Measurements from ENCODE around the gene EYA2.

Gene EYA2

GRCh38 chr20:47122560-47122959 lies 227.9 kb downstream of the EYA2 start:
- no peak for DNase-seq

GRCh38 chr20:47124181-47124717 lies 229.6 kb downstream of the EYA2 start:
- no peak for DNase-seq

- no peak for DNase-seq
Observed at GRCh38 chr20:47125508-47125757, 230.8 kb downstream of the EYA2 start.

GRCh38 chr20:47125758-47126591 lies 231.3 kb downstream of the EYA2 start:
- DNase-seq, result no peak

GRCh38 chr20:47126709-47127108 lies 232.1 kb downstream of the EYA2 start:
- no peak for DNase-seq

- DNase-seq, result no peak
Observed at GRCh38 chr20:47127546-47127945, 232.9 kb downstream of the EYA2 start.

DNA sequence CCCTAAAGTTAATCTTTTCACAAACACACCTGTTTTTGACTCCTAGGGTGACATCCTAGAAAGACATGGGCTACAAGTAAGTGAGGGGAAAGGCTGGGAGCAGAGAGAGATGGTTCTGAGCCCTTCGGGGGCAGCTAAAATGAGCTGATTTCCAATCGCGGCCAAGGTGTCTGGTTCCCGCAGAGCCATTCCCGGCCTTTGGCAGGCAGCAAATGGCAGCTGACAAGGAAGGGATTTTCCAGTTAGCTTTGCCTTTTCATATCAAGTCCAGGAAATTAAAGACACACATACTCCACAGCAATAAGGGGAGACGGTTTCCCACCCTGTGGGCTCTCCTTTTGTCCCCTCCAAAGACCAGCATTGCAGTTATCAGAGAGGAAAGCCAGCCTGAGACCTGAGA lies 233.4 kb downstream of the EYA2 start:
- DNase-seq, result no peak

DNA sequence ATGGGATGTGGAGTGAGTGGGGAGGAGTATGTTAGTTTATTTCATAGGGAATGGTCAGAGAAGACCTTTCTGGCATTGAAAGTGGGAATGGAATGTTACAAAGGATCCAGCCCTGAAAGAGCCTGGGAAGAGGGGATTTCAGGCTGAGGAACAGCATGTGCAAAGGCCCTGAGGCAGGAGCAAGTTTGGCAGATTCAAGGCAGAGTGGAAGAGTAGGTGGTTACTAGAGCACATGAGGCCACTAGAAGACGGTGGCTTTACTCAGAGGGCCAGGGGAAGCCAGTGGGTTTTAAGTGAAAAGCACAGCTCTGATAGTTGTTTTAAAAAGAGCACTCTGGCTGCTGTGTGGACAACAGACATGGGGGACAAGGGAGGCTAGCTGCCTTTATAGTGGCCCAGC lies 234.7 kb downstream of the EYA2 start:
- DNase-seq, result no peak

- DNase-seq, result no peak
Observed at GRCh38 chr20:47133809-47134456, 239.3 kb downstream of the EYA2 start.

- no peak for DNase-seq
Observed at GRCh38 chr20:47136782-47137181, 242.1 kb downstream of the EYA2 start.

GRCh38 chr20:47137231-47137870 lies 242.7 kb downstream of the EYA2 start:
- DNase-seq, result no peak

DNA sequence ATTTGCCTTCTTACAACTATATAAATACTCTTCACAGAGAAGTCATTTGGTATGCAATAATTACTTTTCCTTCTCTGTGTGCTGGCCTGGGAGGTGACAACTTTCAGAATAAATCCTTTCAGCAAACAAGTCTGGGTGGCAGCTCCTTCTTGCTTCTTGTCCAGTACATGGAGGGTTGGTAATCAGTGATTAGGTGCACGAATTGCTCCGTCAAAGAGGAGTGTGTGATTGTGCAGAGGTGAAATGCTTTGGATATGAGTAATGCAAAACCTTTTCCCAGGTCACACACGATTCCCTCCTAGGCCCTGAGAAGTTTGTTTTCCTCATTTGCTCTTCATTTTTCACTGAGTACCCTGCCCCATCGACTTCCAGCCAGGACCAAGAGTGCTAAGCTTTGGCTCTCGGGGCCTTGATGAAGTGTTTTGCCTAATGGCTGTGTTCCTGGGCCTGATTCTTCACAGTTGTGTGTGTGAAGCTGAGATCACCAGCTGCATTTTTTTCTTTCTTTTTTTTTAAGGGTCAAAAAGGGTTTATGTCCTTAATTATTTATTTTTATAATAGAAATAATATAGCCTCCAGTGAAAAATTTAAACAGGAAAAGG lies 245.4 kb downstream of the EYA2 start:
- no peak for DNase-seq

- DNase-seq, result no peak
Observed at GRCh38 chr20:47141350-47141921, 246.8 kb downstream of the EYA2 start.

DNA sequence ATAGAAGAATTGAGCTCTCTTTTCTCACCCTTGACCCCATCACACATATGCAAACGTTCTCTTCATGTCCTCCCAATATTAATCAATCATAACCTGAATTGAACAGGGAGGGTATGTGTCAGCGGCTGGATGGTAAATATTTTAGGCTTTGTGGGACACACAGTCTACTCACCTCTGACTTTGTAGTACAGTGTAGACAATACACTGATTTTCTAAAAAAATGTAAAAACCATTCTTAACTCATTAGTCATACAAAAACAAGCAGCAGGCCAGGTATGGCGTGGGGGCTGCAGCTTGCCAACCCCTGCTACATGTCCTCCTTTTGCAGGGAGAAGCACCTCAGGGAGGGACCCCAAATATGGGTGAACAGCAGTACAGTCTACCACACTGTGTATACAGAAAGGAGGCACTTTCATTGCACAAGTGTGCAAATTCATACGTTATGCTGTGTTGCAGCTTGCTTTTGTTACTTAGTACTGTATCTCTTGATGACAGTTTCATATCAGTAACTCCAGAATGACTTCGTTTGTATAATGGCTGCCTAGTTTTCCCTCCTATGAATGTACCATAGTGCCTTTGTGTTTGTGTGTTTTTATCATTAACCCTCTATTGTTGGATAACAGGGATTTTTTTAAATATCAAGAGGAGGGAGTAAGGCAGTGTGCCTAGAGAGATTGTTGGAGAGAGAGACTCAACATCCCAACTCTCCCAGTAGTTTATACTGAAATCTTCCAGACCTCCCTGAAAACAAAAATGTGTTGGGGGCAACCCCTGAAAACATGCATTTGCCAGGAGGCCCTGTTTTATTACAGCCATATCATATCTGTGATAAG lies 247.5 kb downstream of the EYA2 start:
- DNase-seq, result no peak

- no peak for DNase-seq
Observed at GRCh38 chr20:47142774-47143170, 248.1 kb downstream of the EYA2 start.

GRCh38 chr20:47143657-47144056 lies 249.0 kb downstream of the EYA2 start:
- no peak for DNase-seq

DNA sequence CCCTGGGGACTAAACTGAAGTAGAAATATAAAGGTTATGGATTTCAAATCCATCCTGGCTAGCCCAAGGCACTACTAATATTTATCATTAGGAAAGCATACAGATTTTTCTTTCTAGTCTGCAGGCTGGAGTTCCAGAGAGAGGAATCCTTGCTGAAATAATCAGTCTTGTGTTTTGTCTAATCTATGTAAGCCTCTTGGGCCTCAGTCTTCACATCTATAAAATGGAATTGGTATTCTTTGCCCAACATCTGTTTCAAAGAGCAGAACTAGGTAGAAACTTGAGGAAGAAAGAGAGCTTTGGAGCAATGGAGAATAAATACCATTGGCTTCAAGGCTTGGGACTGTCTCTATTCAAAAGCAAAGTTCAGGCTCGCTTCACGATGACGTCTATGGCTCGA lies 249.8 kb downstream of the EYA2 start:
- DNase-seq, result no peak

- no peak for DNase-seq
Observed at GRCh38 chr20:47146686-47147085, 252.0 kb downstream of the EYA2 start.

GRCh38 chr20:47148059-47148458 lies 253.4 kb downstream of the EYA2 start:
- no peak for DNase-seq

DNA sequence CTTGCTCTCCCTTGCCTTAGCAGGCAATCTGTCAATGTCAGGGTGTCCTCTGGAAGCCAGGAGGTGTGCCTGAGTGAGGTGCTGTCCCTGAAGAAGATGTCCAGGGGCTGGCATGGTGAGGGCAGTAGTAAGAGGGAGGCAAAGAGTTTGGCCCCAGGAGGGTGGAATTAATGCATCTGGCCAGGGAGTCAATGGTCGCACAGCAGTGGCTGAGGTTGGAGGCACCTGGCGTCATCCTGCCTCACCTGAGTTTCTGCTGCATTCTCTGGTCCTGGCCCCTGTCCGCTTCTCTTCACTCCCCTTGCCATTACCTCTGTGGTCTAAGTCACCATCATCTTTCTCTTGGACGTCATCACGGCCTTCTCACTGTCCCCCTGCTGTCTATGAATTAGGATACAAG lies 255.3 kb downstream of the EYA2 start:
- DNase-seq, result no peak

DNA sequence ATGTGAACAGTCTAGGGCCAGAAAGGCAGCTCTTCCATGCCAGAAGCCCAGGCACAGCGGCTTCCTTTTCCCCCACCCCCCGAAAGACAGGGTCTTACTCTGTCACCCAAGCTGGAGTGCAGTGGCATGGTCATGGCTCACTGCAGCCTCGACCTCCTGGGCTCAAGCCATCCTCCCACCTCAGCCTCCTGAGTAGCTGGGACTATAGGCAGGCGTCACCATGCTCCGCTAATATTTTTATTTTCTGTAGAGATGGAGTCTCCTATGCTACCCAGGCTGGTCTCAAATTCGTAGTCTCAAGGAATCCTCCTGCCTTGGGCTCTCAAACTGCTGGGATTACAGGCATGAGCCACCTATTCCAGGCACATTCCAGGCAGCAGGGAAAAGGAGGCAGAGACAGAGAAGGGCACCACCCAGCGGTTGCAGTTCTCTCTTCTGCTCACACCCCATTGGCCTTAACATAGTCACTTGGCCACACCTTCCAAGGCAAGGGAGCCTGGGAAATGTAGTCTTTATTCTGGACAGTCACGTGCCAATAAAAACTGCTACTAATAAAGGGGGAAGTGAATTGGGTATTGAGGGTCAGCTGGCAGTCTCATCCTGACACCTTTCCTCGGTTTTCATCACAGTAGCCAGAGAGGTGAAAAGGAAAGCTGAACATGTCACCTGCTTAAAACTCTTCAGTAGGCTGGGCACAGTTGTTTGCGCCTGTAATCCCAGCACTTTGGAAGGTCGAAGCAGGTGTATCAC lies 255.9 kb downstream of the EYA2 start:
- no peak for DNase-seq

DNA sequence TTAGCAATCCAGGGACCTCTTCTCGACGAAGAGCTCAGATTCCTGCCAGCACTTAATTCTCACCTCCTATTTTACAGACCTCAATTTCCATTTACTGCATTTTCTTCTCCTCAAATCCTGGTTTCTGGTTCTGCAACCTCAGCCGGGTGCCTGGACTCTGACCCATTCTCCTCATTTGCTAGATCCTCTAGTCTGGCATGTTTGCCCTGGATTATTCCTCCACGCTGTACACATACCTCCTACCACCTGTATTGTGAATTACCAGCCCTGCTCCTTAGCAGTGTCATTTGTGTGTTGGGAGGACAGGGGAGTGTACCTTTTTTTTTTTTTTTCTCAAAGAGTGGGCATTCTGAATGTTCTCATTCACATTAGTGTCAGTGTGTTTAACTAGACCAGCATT lies 257.4 kb downstream of the EYA2 start:
- DNase-seq, result no peak

All from CD4-positive, alpha-beta T cell treated with Interleukin-6 for 4 hours (primary cell).